Neural crest cell (in vitro differentiated cells): ENCODE data around the gene EEPD1. TPM values are rescaled to one million over a fixed set of nuclear protein-coding genes. Genes with fewer than 3 reads are reported as not detected.

Experiments used
- DNase-seq: peaks from one replicate; pipeline ENCODE4 v3.0.0; 2021; ENCODE audit warnings: low read depth, mixed read lengths, low spot score
- H3K27ac Mint-ChIP-seq: one replicate; pipeline ENCODE4 v1.8.0; 2021; ENCODE audit warnings: mild to moderate bottlenecking, mixed read lengths; ENCODE audit not compliant: unreplicated experiment
- H3K27me3 Mint-ChIP-seq: 2 replicates; pipeline ENCODE4 v1.8.0; 2021; ENCODE audit warnings: low read depth, mild to moderate bottlenecking, mixed read lengths
- H3K36me3 Mint-ChIP-seq: 2 replicates; pipeline ENCODE4 v1.8.0; 2021; ENCODE audit warnings: low read depth, mild to moderate bottlenecking, mixed read lengths
- H3K4me1 Mint-ChIP-seq: 2 replicates; pipeline ENCODE4 v1.8.0; 2021; ENCODE audit warnings: mixed read lengths
- H3K4me3 Mint-ChIP-seq: one replicate; pipeline ENCODE4 v1.8.0; 2021; ENCODE audit warnings: mild to moderate bottlenecking, mixed read lengths
- H3K9me3 Mint-ChIP-seq: 2 replicates; pipeline ENCODE4 v1.8.0; 2021; ENCODE audit warnings: mixed read lengths
- total RNA-seq: library from RNA; stranded (reverse); gene quantifications from 2 replicates; pipeline ENCODE4 v1.2.1, GENCODE V29; 2021
- TF ChIP-seq, protein P1 (sequence below): fragments of 200-600 bp; sonication (generic); conservative IDR thresholded peaks from 2 replicates; pipeline ENCODE4 v1.5.0; 2021; ENCODE audit warnings: antibody characterized with exemption, mild to moderate bottlenecking

Gene EEPD1
- total RNA-seq, 1 donor from 2014 or later, result 5.5 TPM

GRCh38 chr7:36204929-36205635, 52.0 kb downstream of the EEPD1 start:
- Mint-ChIP-seq H3K36me3 (no peaks in the 10 kb centered on the region), H3K4me3 (no peak overlapping the region), H3K9me3 (no peaks in the 10 kb centered on the region), H3K27ac (peak overlapping the region; percentile 16), H3K4me1 (peaks cover 25% of the 10 kb centered on the region), H3K27me3 (no peaks in the 10 kb centered on the region)
- TF ChIP-seq, protein P1, sequence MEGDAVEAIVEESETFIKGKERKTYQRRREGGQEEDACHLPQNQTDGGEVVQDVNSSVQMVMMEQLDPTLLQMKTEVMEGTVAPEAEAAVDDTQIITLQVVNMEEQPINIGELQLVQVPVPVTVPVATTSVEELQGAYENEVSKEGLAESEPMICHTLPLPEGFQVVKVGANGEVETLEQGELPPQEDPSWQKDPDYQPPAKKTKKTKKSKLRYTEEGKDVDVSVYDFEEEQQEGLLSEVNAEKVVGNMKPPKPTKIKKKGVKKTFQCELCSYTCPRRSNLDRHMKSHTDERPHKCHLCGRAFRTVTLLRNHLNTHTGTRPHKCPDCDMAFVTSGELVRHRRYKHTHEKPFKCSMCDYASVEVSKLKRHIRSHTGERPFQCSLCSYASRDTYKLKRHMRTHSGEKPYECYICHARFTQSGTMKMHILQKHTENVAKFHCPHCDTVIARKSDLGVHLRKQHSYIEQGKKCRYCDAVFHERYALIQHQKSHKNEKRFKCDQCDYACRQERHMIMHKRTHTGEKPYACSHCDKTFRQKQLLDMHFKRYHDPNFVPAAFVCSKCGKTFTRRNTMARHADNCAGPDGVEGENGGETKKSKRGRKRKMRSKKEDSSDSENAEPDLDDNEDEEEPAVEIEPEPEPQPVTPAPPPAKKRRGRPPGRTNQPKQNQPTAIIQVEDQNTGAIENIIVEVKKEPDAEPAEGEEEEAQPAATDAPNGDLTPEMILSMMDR, result no peak
- no peak for DNase-seq

DNA sequence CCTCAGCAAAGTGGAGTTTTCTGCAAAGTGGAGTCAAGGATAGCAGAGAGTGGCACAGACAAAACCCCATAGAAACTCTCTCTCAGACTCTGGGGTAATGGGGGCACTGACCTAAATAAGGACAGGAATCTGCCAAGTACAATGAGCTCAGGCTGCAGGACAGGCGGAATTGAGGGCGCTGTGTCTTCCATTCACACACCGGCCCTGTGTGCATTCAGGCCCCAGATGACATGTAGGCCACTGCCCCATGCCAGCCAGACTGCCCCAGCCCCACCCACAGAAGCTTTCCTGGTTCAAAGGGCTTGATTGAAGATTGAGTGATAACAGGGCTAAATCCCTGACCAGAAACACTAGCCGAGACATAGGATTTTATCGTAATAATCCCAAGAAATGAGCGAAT, 52.7 kb downstream of the EEPD1 start:
- no peaks in the 10 kb centered on the region for H3K27me3 Mint-ChIP-seq
- TF ChIP-seq, protein P1, result no peak
- H3K27ac Mint-ChIP-seq, result no peak overlapping the region
- no peak for DNase-seq
- no peak overlapping the region for H3K4me3 Mint-ChIP-seq
- no peaks in the 10 kb centered on the region for H3K36me3 Mint-ChIP-seq
- peaks cover 29% of the 10 kb centered on the region for H3K4me1 Mint-ChIP-seq
- H3K9me3 Mint-ChIP-seq, result no peaks in the 10 kb centered on the region

GRCh38 chr7:36207451-36208291, 54.6 kb downstream of the EEPD1 start:
- Mint-ChIP-seq H3K27me3 (no peaks in the 10 kb centered on the region), H3K4me3 (no peak overlapping the region), H3K36me3 (no peaks in the 10 kb centered on the region), H3K27ac (no peak overlapping the region), H3K9me3 (no peaks in the 10 kb centered on the region), H3K4me1 (peaks cover 29% of the 10 kb centered on the region)
- no peak for DNase-seq
- TF ChIP-seq, protein P1, result no peak

GRCh38 chr7:36208426-36208825, 55.4 kb downstream of the EEPD1 start:
- H3K4me1 Mint-ChIP-seq, result peaks cover 24% of the 10 kb centered on the region
- no peaks in the 10 kb centered on the region for H3K27me3 Mint-ChIP-seq
- peaks cover 4% of the 10 kb centered on the region for H3K9me3 Mint-ChIP-seq
- peaks cover 3% of the 10 kb centered on the region for H3K36me3 Mint-ChIP-seq
- TF ChIP-seq, protein P1, result no peak
- H3K4me3 Mint-ChIP-seq, result no peak overlapping the region
- DNase-seq, result no peak
- H3K27ac Mint-ChIP-seq, result no peak overlapping the region

- peaks cover 2% of the 10 kb centered on the region for H3K27me3 Mint-ChIP-seq
- no peak overlapping the region for H3K4me3 Mint-ChIP-seq
- peaks cover 7% of the 10 kb centered on the region for H3K9me3 Mint-ChIP-seq
- no peak overlapping the region for H3K27ac Mint-ChIP-seq
- H3K36me3 Mint-ChIP-seq, result peaks cover 3% of the 10 kb centered on the region
- H3K4me1 Mint-ChIP-seq, result peaks cover 18% of the 10 kb centered on the region
- no peak for DNase-seq
- TF ChIP-seq, protein P1, result no peak
Measured at GRCh38 chr7:36208997-36209813, 56.2 kb downstream of the EEPD1 start.
